ENCODE data around the gene ANKRD31.
A peak's percentile ranks its signal among the peaks of the same experiment; 100 is the strongest.

The ANKRD31 gene

GRCh38 chr5:75236322-75237316 lies at the start of gene ANKRD31:
ANKRD31 (minus strand) TSS chr5:75236878; CDS start chr5:75236686, 192 bp downstream.
- Histone ChIP-seq H4K20me1 (ENCODE audit: control insufficient read depth, insufficient read depth, low read depth, low read length) (no peaks in the 10 kb centered on the region), H3F3A (ENCODE audit: control insufficient read depth, insufficient read depth) (no peaks in the 10 kb centered on the region), H3K4me2 (ENCODE audit: low read length) (peak within 1 kb of the TSS; percentile 96), H3K4me3 (ENCODE audit: low read length) (peak within 1 kb of the TSS; percentile 83), H3K36me3 (ENCODE audit: control insufficient read depth, low read length) (no peaks in the 10 kb centered on the region), H3K27ac (ENCODE audit: low read depth, low read length) (no peak within 1 kb of the TSS; the same call in 1 of the 2 replicates), H3K79me2 (ENCODE audit: control insufficient read depth, low read length) (no peaks in the 10 kb centered on the region), H3K4me1 (ENCODE audit: control insufficient read depth, low read length) (peaks cover 18% of the 10 kb centered on the region), H3K9me3 (ENCODE audit: control insufficient read depth, insufficient read depth, low read length) (no peaks in the 10 kb centered on the region), H3K9me2 (replicated peaks; ENCODE audit: control insufficient read depth, low read length) (no peaks in the 10 kb centered on the region), H3K27me3 (ENCODE audit: control insufficient read depth, low read length) (no peaks in the 10 kb centered on the region)
- TF ChIP-seq EZH2phosphoT487 (IDR thresholded peaks at IDR 0.05; ENCODE audit: borderline replicate concordance, low read length) (no peak), CTCF (IDR thresholded peaks at IDR 0.05; ENCODE audit: low read depth, low read length, poor library complexity, severe bottlenecking) (peak; percentile 62)

- no peak overlapping the region for H3K27ac ChIP-seq (ENCODE audit: low read depth, low read length)
- no peaks in the 10 kb centered on the region for H3K79me2 ChIP-seq (ENCODE audit: control insufficient read depth, low read length)
- no peaks in the 10 kb centered on the region for H3K9me3 ChIP-seq (ENCODE audit: control insufficient read depth, insufficient read depth, low read length)
- no peaks in the 10 kb centered on the region for H3K9me2 ChIP-seq (replicated peaks; ENCODE audit: control insufficient read depth, low read length)
- H3K4me2 ChIP-seq (ENCODE audit: low read length), result no peak overlapping the region
- no peaks in the 10 kb centered on the region for H4K20me1 ChIP-seq (ENCODE audit: control insufficient read depth, insufficient read depth, low read depth, low read length)
- H3K4me1 ChIP-seq (ENCODE audit: control insufficient read depth, low read length), result no peaks in the 10 kb centered on the region
- H3K4me3 ChIP-seq (ENCODE audit: low read length), result no peak overlapping the region
- no peaks in the 10 kb centered on the region for H3K36me3 ChIP-seq (ENCODE audit: control insufficient read depth, low read length)
- H3F3A ChIP-seq (ENCODE audit: control insufficient read depth, insufficient read depth), result no peaks in the 10 kb centered on the region
- no peaks in the 10 kb centered on the region for H3K27me3 ChIP-seq (ENCODE audit: control insufficient read depth, low read length)
- TF ChIP-seq EZH2phosphoT487 (IDR thresholded peaks at IDR 0.05; ENCODE audit: borderline replicate concordance, low read length) (no peak), CTCF (IDR thresholded peaks at IDR 0.05; ENCODE audit: low read depth, low read length, poor library complexity, severe bottlenecking) (no peak)
Observed at GRCh38 chr5:75286211-75286773, 49.6 kb upstream of the ANKRD31 start.

- Histone ChIP-seq H3K36me3 (ENCODE audit: control insufficient read depth, low read length) (no peaks in the 10 kb centered on the region), H3K4me2 (ENCODE audit: low read length) (no peak overlapping the region), H3K27ac (ENCODE audit: low read depth, low read length) (no peak overlapping the region), H3K9me2 (replicated peaks; ENCODE audit: control insufficient read depth, low read length) (no peaks in the 10 kb centered on the region), H3K9me3 (ENCODE audit: control insufficient read depth, insufficient read depth, low read length) (no peaks in the 10 kb centered on the region), H3K79me2 (ENCODE audit: control insufficient read depth, low read length) (no peaks in the 10 kb centered on the region), H3K4me3 (ENCODE audit: low read length) (no peak overlapping the region), H3K4me1 (ENCODE audit: control insufficient read depth, low read length) (no peaks in the 10 kb centered on the region), H3K27me3 (ENCODE audit: control insufficient read depth, low read length) (no peaks in the 10 kb centered on the region; the same call in 1 of the 2 replicates), H3F3A (ENCODE audit: control insufficient read depth, insufficient read depth) (no peaks in the 10 kb centered on the region), H4K20me1 (ENCODE audit: control insufficient read depth, insufficient read depth, low read depth, low read length) (no peaks in the 10 kb centered on the region)
- TF ChIP-seq EZH2phosphoT487 (IDR thresholded peaks at IDR 0.05; ENCODE audit: borderline replicate concordance, low read length), result no peak
Observed at GRCh38 chr5:75282581-75282980, 45.9 kb upstream of the ANKRD31 start.
